H1 (cell line): ENCODE results near the gene TRAPPC12. TPM values are rescaled to one million over a fixed set of nuclear protein-coding genes. Genes with fewer than 3 reads are reported as not detected.

Source experiments
- CTCF ChIA-PET: fragments of 300-600 bp; sonication (Branson Sonifier 250); formaldehyde crosslinking; loops from one replicate; lab custom pipeline; 2021; ENCODE audit not compliant: partially characterized antibody; lab: Charles Lee
- POLR2A ChIA-PET: fragments of 300-600 bp; sonication (Branson Sonifier 250); formaldehyde crosslinking; loops from one replicate; lab custom pipeline; 2021; ENCODE audit warnings: inconsistent platforms; ENCODE audit not compliant: partially characterized antibody; lab: Charles Lee
- DNase-seq, 2 experiments: peaks; one replicate each; pipeline versions ENCODE4 v3.0.0 to v3.0.0-alpha.2; 2010 to 2022; ENCODE audit warnings: low spot score in 2 of 2, low read depth in 1 of 2, mixed read lengths in 1 of 2
- FAIRE-seq: peaks from 2 replicates; lab custom pipeline; 2011; peaks lifted over from hg19 to GRCh38; lab: Jason Lieb, UNC
- H2AFZ ChIP-seq: 2 replicates; pipeline ENCODE4 v1.8.1; 2012; ENCODE audit warnings: low read length, inconsistent platforms
- H2AK5ac ChIP-seq: 2 replicates; pipeline ENCODE4 v1.6.1; 2013; ENCODE audit warnings: low read depth, low read length
- H2BK120ac ChIP-seq: replicated peaks from 2 replicates; pipeline ENCODE3; 2013; ENCODE audit warnings: low read depth, low read length, inconsistent platforms
- H2BK12ac ChIP-seq: 2 replicates; pipeline ENCODE4 v1.6.1; 2013; ENCODE audit warnings: low read depth, low read length
- H2BK15ac ChIP-seq: 2 replicates; pipeline ENCODE4 v1.6.1; 2013; ENCODE audit warnings: low read length
- H2BK20ac ChIP-seq: 2 replicates; pipeline ENCODE4 v1.6.1; 2013; ENCODE audit warnings: low read length
- H2BK5ac ChIP-seq: 2 replicates; pipeline ENCODE4 v1.6.1; 2013; ENCODE audit warnings: low read depth, low read length
- H3K14ac ChIP-seq: 2 replicates; pipeline ENCODE4 v1.6.1; 2013; ENCODE audit warnings: inconsistent platforms; ENCODE audit not compliant: insufficient read length
- H3K18ac ChIP-seq: 2 replicates; pipeline ENCODE4 v1.6.1; 2013; ENCODE audit warnings: low read length; ENCODE audit errors: extremely low read depth
- H3K23ac ChIP-seq: 2 replicates; pipeline ENCODE4 v1.6.1; 2013; ENCODE audit warnings: inconsistent platforms; ENCODE audit not compliant: insufficient read length
- H3K23me2 ChIP-seq: 2 replicates; pipeline ENCODE4 v1.6.1; 2013; ENCODE audit warnings: low read depth, low read length
- H3K27ac ChIP-seq: 2 replicates; pipeline ENCODE4 v1.6.1; 2011; ENCODE audit warnings: low read depth, low read length, inconsistent platforms
- H3K27me3 ChIP-seq, 4 experiments: replicated peaks in 1 of 4; 1 replicate in 1 of 4; 2 replicates in 3 of 4; pipeline versions ENCODE4 v1.6.1 to v1.8.1; 2011 to 2013; ENCODE audit warnings: low read length in 3 of 4, mild to moderate bottlenecking in 3 of 4, inconsistent platforms in 2 of 4, mixed read lengths in 2 of 4, moderate library complexity in 1 of 4; ENCODE audit not compliant: control insufficient read depth in 3 of 4, insufficient read depth in 3 of 4; ENCODE audit errors: extremely low read depth in 1 of 4
- H3K36me3 ChIP-seq, 4 experiments: 2 replicates each; pipeline versions ENCODE4 v1.6.1 to v1.8.1; 2011 to 2013; ENCODE audit warnings: mild to moderate bottlenecking in 4 of 4, low read length in 3 of 4, moderate library complexity in 2 of 4, control low read depth in 1 of 4, inconsistent platforms in 1 of 4; ENCODE audit not compliant: insufficient read depth in 4 of 4, control insufficient read depth in 2 of 4
- H3K4ac ChIP-seq: replicated peaks from 2 replicates; pipeline ENCODE3; 2013; ENCODE audit warnings: low read length, low read depth, mixed read lengths, inconsistent platforms; ENCODE audit not compliant: insufficient read length
- H3K4me1 ChIP-seq, 4 experiments: replicated peaks in 1 of 4; 1 replicate in 1 of 4; 2 replicates in 3 of 4; pipeline versions ENCODE4 v1.6.1 to v1.8.1; 2011 to 2013; ENCODE audit warnings: low read length in 3 of 4, inconsistent platforms in 2 of 4, mixed read lengths in 1 of 4; ENCODE audit not compliant: insufficient read depth in 4 of 4, control insufficient read depth in 3 of 4
- H3K4me2 ChIP-seq, 2 experiments: 2 replicates each; pipeline versions ENCODE4 v1.6.1 to v1.8.1; 2011 to 2013; ENCODE audit warnings: low read depth in 2 of 2, low read length in 2 of 2, control low read depth in 1 of 2, inconsistent platforms in 1 of 2, mild to moderate bottlenecking in 1 of 2; ENCODE audit not compliant: insufficient read depth in 1 of 2
- H3K4me3 ChIP-seq, 4 experiments: fragments of 200-600, 300-600 bp in 1 of 4; sonication (generic), shearing (Covaris generic), sonication (Bioruptor Twin) in 1 of 4; 2 replicates each; pipeline versions ENCODE4 v1.5.1 to v1.8.1; 2011 to 2016; ENCODE audit warnings: low read length in 4 of 4, low read depth in 3 of 4, control low read depth in 2 of 4, inconsistent platforms in 2 of 4, mild to moderate bottlenecking in 2 of 4, mixed read lengths in 1 of 4, moderate library complexity in 1 of 4; ENCODE audit not compliant: insufficient read depth in 2 of 4; ENCODE audit errors: extremely low read depth in 1 of 4
- H3K56ac ChIP-seq: replicated peaks from 2 replicates; pipeline ENCODE3; 2013; ENCODE audit warnings: low read depth, mild to moderate bottlenecking, mixed read lengths, low read length, inconsistent platforms; ENCODE audit not compliant: insufficient read length
- H3K79me1 ChIP-seq: 2 replicates; pipeline ENCODE4 v1.6.1; 2013; ENCODE audit warnings: low read depth, low read length, control low read depth
- H3K79me2 ChIP-seq, 2 experiments: 2 replicates each; pipeline versions ENCODE4 v1.6.1 to v1.8.1; 2012 to 2013; ENCODE audit warnings: low read length in 2 of 2, mild to moderate bottlenecking in 2 of 2, inconsistent platforms in 1 of 2; ENCODE audit not compliant: insufficient read depth in 2 of 2, control insufficient read depth in 1 of 2
- H3K9ac ChIP-seq, 4 experiments: replicated peaks in 1 of 4; 1 replicate in 1 of 4; 2 replicates in 3 of 4; pipeline versions ENCODE4 v1.6.1 to v1.8.1; 2011 to 2013; ENCODE audit warnings: low read depth in 3 of 4, low read length in 3 of 4, control low read depth in 2 of 4, mild to moderate bottlenecking in 2 of 4, moderate library complexity in 2 of 4, inconsistent platforms in 1 of 4; ENCODE audit errors: extremely low read depth in 1 of 4
- H3K9me3 ChIP-seq, 2 experiments: 2 replicates each; pipeline versions ENCODE4 v1.6.1 to v1.8.1; 2012 to 2013; ENCODE audit warnings: mild to moderate bottlenecking in 2 of 2, moderate library complexity in 2 of 2, control low read depth in 1 of 2, inconsistent platforms in 1 of 2, low read depth in 1 of 2, low read length in 1 of 2, mixed read lengths in 1 of 2; ENCODE audit not compliant: insufficient read depth in 2 of 2
- H4K20me1 ChIP-seq, 2 experiments: replicated peaks in 1 of 2; 2 replicates each; pipeline versions ENCODE3 to v1.8.1; 2011 to 2013; ENCODE audit warnings: inconsistent platforms in 2 of 2, low read length in 2 of 2, mild to moderate bottlenecking in 1 of 2; ENCODE audit not compliant: insufficient read depth in 2 of 2, control insufficient read depth in 1 of 2
- H4K5ac ChIP-seq: 2 replicates; pipeline ENCODE4 v1.6.1; 2013; ENCODE audit warnings: low read length, low read depth, mixed read lengths, inconsistent platforms; ENCODE audit not compliant: insufficient read length
- H4K8ac ChIP-seq: 2 replicates; pipeline ENCODE4 v1.8.0; 2013; ENCODE audit warnings: mild to moderate bottlenecking, moderate library complexity, low read length, inconsistent platforms; ENCODE audit not compliant: insufficient read depth; ENCODE audit errors: extremely low read depth
- H4K91ac ChIP-seq: replicated peaks from 2 replicates; pipeline ENCODE3; 2013; ENCODE audit warnings: low read length, mixed read lengths, inconsistent platforms; ENCODE audit not compliant: insufficient read length
- E2F6 ChIP-seq: IDR thresholded peaks from 2 replicates; pipeline ENCODE4 v1.6.1; 2012; ENCODE audit warnings: inconsistent platforms
- EP300 ChIP-seq, 2 experiments: IDR thresholded peaks; 1 replicate in 1 of 2; 2 replicates in 1 of 2; pipeline ENCODE4 v1.6.1; 2011 to 2012; ENCODE audit warnings: low read depth in 2 of 2, low read length in 2 of 2, mild to moderate bottlenecking in 2 of 2, borderline replicate concordance in 1 of 2, inconsistent platforms in 1 of 2, moderate library complexity in 1 of 2
- SP1 ChIP-seq: IDR thresholded peaks from 2 replicates; pipeline ENCODE4 v1.6.1; 2011; ENCODE audit warnings: low read depth, low read length
- USF2 ChIP-seq: IDR thresholded peaks from 2 replicates; pipeline ENCODE4 v1.6.1; 2011; ENCODE audit warnings: low read length, improper control_type of control experiment
- WGBS, 2 experiments: shearing (Covaris generic) in 1 of 2; methylation state at CpG; one replicate each; pipeline versions ENCODE4 v1.1.6 to v1.1.7; 2013 to 2015; ENCODE audit warnings: low lambda C conversion rate in 2 of 2, mixed read lengths in 2 of 2, inconsistent platforms in 1 of 2, low coverage in 1 of 2, missing lambda C conversion rate in 1 of 2; ENCODE audit not compliant: insufficient replicate concordance in 2 of 2, insufficient coverage in 1 of 2, insufficient read length in 1 of 2; ENCODE audit errors: extremely low coverage in 1 of 2, missing lambda C conversion rate in 1 of 2; 5-methylcytosine and 5-hydroxymethylcytosine counted together
- polyA plus RNA-seq, 7 experiments: library from polyadenylated mRNA; depleted of rRNA in 3 of 7; stranded (reverse) in 5 of 7; unstranded in 2 of 7; fragments of >200 nt in 5 of 7; fragments of 200-250 nt in 2 of 7; gene quantifications; 1 replicate in 5 of 7; 2 replicates in 1 of 7; 4 replicates in 1 of 7; pipeline versions ENCODE4 v1.2.1 to v1.2.3, GENCODE V29; 2011 to 2013; ENCODE audit warnings: missing spikeins in 2 of 7, mixed read lengths in 2 of 7
- total RNA-seq: library from RNA; stranded (reverse); fragmentation: NEBNext Ultra II Directional; extraction: Animal tissue kit (Norgen Biotek cat#: 25700); gene quantifications from 2 replicates; pipeline ENCODE4 v1.2.1, GENCODE V29; 2021

Gene TRAPPC12
- total and polyA plus RNA-seq, 2 of the 8 experiments (the other 6 are each of a cell fraction or from before 2014, with no cell fraction given) = 35.0 to 67.3 TPM

DNA sequence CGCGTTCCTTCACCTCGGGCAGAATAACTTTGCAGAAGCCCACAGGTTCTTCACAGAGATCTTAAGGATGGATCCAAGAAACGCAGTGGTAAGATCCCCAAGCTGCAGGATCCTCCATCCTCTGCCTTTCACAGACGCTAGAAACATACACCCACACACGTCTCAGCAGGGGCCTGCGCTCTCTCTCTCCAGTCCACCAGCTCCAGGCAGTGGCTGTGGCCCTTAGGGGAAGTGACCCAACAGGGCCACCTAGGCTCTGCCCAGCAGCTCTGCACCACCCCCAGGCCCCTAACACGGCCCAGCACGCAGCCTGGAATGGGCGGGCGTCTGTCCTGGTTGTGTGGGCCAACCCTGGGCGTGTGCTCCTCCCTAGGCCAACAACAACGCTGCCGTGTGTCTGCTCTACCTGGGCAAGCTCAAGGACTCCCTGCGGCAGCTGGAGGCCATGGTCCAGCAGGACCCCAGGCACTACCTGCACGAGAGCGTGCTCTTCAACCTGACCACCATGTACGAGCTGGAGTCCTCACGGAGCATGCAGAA lies 99.4 kb downstream of the TRAPPC12 start:
- POLR2A ChIA-PET = interaction anchor here (1.0 kb wide), 1 partner anchor 19 kb away, joined by 3 read pairs; no protein-coding TSS in a partner anchor
- CTCF ChIA-PET = interaction anchor here (1.8 to 15.8 kb wide), 3 partner anchors 15 to 56 kb away, joined by 5 to 152 read pairs (median 9); no protein-coding TSS in a partner anchor
- H3K79me1 ChIP-seq = no peaks in the 10 kb centered on the region
- 0 out of 2 replicates have a peak, but pooled peaks cover 2% of the 10 kb centered on the region for H3K23me2 ChIP-seq
- H3K18ac ChIP-seq = no peak overlapping the region
- FAIRE-seq = no peak
- no peak overlapping the region for H4K5ac ChIP-seq
- no peak overlapping the region for H3K23ac ChIP-seq
- H2AFZ ChIP-seq = no peak overlapping the region
- H3K4me3 ChIP-seq = no peak overlapping the region
- no peak overlapping the region for H2BK5ac ChIP-seq
- no peak overlapping the region for H4K91ac ChIP-seq
- H3K27ac ChIP-seq = no peak overlapping the region
- DNase-seq = no peak
- no peak overlapping the region for H2BK120ac ChIP-seq
- H3K9me3 ChIP-seq = no peaks in the 10 kb centered on the region
- no peaks in the 10 kb centered on the region for H4K20me1 ChIP-seq
- H2BK20ac ChIP-seq = no peak overlapping the region
- WGBS, 2 experiments = 90% methylated on average over 19 of the region's 19 CpGs; no CpG with 5 or more reads in 1 of the 2 experiments
- no peak overlapping the region for H3K14ac ChIP-seq
- no peak overlapping the region for H3K4me2 ChIP-seq
- H3K56ac ChIP-seq = no peak overlapping the region
- no peaks in the 10 kb centered on the region; a peak in 1 of 7 replicates for H3K4me1 ChIP-seq
- no peak overlapping the region for H3K4ac ChIP-seq
- no peaks in the 10 kb centered on the region for H3K79me2 ChIP-seq
- peaks cover 0 to 16% (median 0%) of the 10 kb centered on the region in 4 experiments; a peak in 3 of 8 replicates for H3K36me3 ChIP-seq
- no peak overlapping the region for H2BK12ac ChIP-seq
- H3K27me3 ChIP-seq = no peaks in the 10 kb centered on the region
- TF ChIP-seq USF2 = no peak
- TF ChIP-seq SP1 = no peak
- TF ChIP-seq EP300 (IDR thresholded peaks at IDR 0.05; ENCODE audit: borderline replicate concordance in 1 of 2, low read depth in 2 of 2, low read length in 2 of 2) = no peak
- TF ChIP-seq E2F6 = no peak
- H2AK5ac ChIP-seq = no peak overlapping the region
- peak overlapping the region; percentile 12; the same call in 1 of the 2 replicates for H4K8ac ChIP-seq
- H2BK15ac ChIP-seq = no peak overlapping the region
- no peak overlapping the region for H3K9ac ChIP-seq
